H1 (cell line): ENCODE data around the gene PRKN. TPM values are rescaled to one million over a fixed set of nuclear protein-coding genes. Genes with fewer than 3 reads are reported as not detected.

ENCODE experiments used
- CTCF ChIA-PET: fragments of 300-600 bp; sonication (Branson Sonifier 250); formaldehyde crosslinking; loops from one replicate; lab custom pipeline; 2021; ENCODE audit not compliant: partially characterized antibody; lab: Charles Lee
- POLR2A ChIA-PET: fragments of 300-600 bp; sonication (Branson Sonifier 250); formaldehyde crosslinking; loops from one replicate; lab custom pipeline; 2021; ENCODE audit warnings: inconsistent platforms; ENCODE audit not compliant: partially characterized antibody; lab: Charles Lee
- DNase-seq, 2 experiments: peaks; one replicate each; pipeline versions ENCODE4 v3.0.0 to v3.0.0-alpha.2; 2010 to 2022; ENCODE audit warnings: low spot score in 2 of 2, low read depth in 1 of 2, mixed read lengths in 1 of 2
- FAIRE-seq: peaks from 2 replicates; lab custom pipeline; 2011; peaks lifted over from hg19 to GRCh38; lab: Jason Lieb, UNC
- H2AFZ ChIP-seq: 2 replicates; pipeline ENCODE4 v1.8.1; 2012; ENCODE audit warnings: low read length, inconsistent platforms
- H2AK5ac ChIP-seq: 2 replicates; pipeline ENCODE4 v1.6.1; 2013; ENCODE audit warnings: low read depth, low read length
- H2BK120ac ChIP-seq: replicated peaks from 2 replicates; pipeline ENCODE3; 2013; ENCODE audit warnings: low read depth, low read length, inconsistent platforms
- H2BK12ac ChIP-seq: 2 replicates; pipeline ENCODE4 v1.6.1; 2013; ENCODE audit warnings: low read depth, low read length
- H2BK15ac ChIP-seq: 2 replicates; pipeline ENCODE4 v1.6.1; 2013; ENCODE audit warnings: low read length
- H2BK20ac ChIP-seq: 2 replicates; pipeline ENCODE4 v1.6.1; 2013; ENCODE audit warnings: low read length
- H2BK5ac ChIP-seq: 2 replicates; pipeline ENCODE4 v1.6.1; 2013; ENCODE audit warnings: low read depth, low read length
- H3K14ac ChIP-seq: 2 replicates; pipeline ENCODE4 v1.6.1; 2013; ENCODE audit warnings: inconsistent platforms; ENCODE audit not compliant: insufficient read length
- H3K18ac ChIP-seq: 2 replicates; pipeline ENCODE4 v1.6.1; 2013; ENCODE audit warnings: low read length; ENCODE audit errors: extremely low read depth
- H3K23ac ChIP-seq: 2 replicates; pipeline ENCODE4 v1.6.1; 2013; ENCODE audit warnings: inconsistent platforms; ENCODE audit not compliant: insufficient read length
- H3K23me2 ChIP-seq: 2 replicates; pipeline ENCODE4 v1.6.1; 2013; ENCODE audit warnings: low read depth, low read length
- H3K27ac ChIP-seq: 2 replicates; pipeline ENCODE4 v1.6.1; 2011; ENCODE audit warnings: low read depth, low read length, inconsistent platforms
- H3K27me3 ChIP-seq, 4 experiments: replicated peaks in 1 of 4; 1 replicate in 1 of 4; 2 replicates in 3 of 4; pipeline versions ENCODE4 v1.6.1 to v1.8.1; 2011 to 2013; ENCODE audit warnings: low read length in 3 of 4, mild to moderate bottlenecking in 3 of 4, inconsistent platforms in 2 of 4, mixed read lengths in 2 of 4, moderate library complexity in 1 of 4; ENCODE audit not compliant: control insufficient read depth in 3 of 4, insufficient read depth in 3 of 4; ENCODE audit errors: extremely low read depth in 1 of 4
- H3K36me3 ChIP-seq, 4 experiments: 2 replicates each; pipeline versions ENCODE4 v1.6.1 to v1.8.1; 2011 to 2013; ENCODE audit warnings: mild to moderate bottlenecking in 4 of 4, low read length in 3 of 4, moderate library complexity in 2 of 4, control low read depth in 1 of 4, inconsistent platforms in 1 of 4; ENCODE audit not compliant: insufficient read depth in 4 of 4, control insufficient read depth in 2 of 4
- H3K4ac ChIP-seq: replicated peaks from 2 replicates; pipeline ENCODE3; 2013; ENCODE audit warnings: low read length, low read depth, mixed read lengths, inconsistent platforms; ENCODE audit not compliant: insufficient read length
- H3K4me1 ChIP-seq, 4 experiments: replicated peaks in 1 of 4; 1 replicate in 1 of 4; 2 replicates in 3 of 4; pipeline versions ENCODE4 v1.6.1 to v1.8.1; 2011 to 2013; ENCODE audit warnings: low read length in 3 of 4, inconsistent platforms in 2 of 4, mixed read lengths in 1 of 4; ENCODE audit not compliant: insufficient read depth in 4 of 4, control insufficient read depth in 3 of 4
- H3K4me2 ChIP-seq, 2 experiments: 2 replicates each; pipeline versions ENCODE4 v1.6.1 to v1.8.1; 2011 to 2013; ENCODE audit warnings: low read depth in 2 of 2, low read length in 2 of 2, control low read depth in 1 of 2, inconsistent platforms in 1 of 2, mild to moderate bottlenecking in 1 of 2; ENCODE audit not compliant: insufficient read depth in 1 of 2
- H3K4me3 ChIP-seq, 4 experiments: fragments of 200-600, 300-600 bp in 1 of 4; sonication (generic), shearing (Covaris generic), sonication (Bioruptor Twin) in 1 of 4; 2 replicates each; pipeline versions ENCODE4 v1.5.1 to v1.8.1; 2011 to 2016; ENCODE audit warnings: low read length in 4 of 4, low read depth in 3 of 4, control low read depth in 2 of 4, inconsistent platforms in 2 of 4, mild to moderate bottlenecking in 2 of 4, mixed read lengths in 1 of 4, moderate library complexity in 1 of 4; ENCODE audit not compliant: insufficient read depth in 2 of 4; ENCODE audit errors: extremely low read depth in 1 of 4
- H3K56ac ChIP-seq: replicated peaks from 2 replicates; pipeline ENCODE3; 2013; ENCODE audit warnings: low read depth, mild to moderate bottlenecking, mixed read lengths, low read length, inconsistent platforms; ENCODE audit not compliant: insufficient read length
- H3K79me1 ChIP-seq: 2 replicates; pipeline ENCODE4 v1.6.1; 2013; ENCODE audit warnings: low read depth, low read length, control low read depth
- H3K79me2 ChIP-seq, 2 experiments: 2 replicates each; pipeline versions ENCODE4 v1.6.1 to v1.8.1; 2012 to 2013; ENCODE audit warnings: low read length in 2 of 2, mild to moderate bottlenecking in 2 of 2, inconsistent platforms in 1 of 2; ENCODE audit not compliant: insufficient read depth in 2 of 2, control insufficient read depth in 1 of 2
- H3K9ac ChIP-seq, 4 experiments: replicated peaks in 1 of 4; 1 replicate in 1 of 4; 2 replicates in 3 of 4; pipeline versions ENCODE4 v1.6.1 to v1.8.1; 2011 to 2013; ENCODE audit warnings: low read depth in 3 of 4, low read length in 3 of 4, control low read depth in 2 of 4, mild to moderate bottlenecking in 2 of 4, moderate library complexity in 2 of 4, inconsistent platforms in 1 of 4; ENCODE audit errors: extremely low read depth in 1 of 4
- H3K9me3 ChIP-seq, 2 experiments: 2 replicates each; pipeline versions ENCODE4 v1.6.1 to v1.8.1; 2012 to 2013; ENCODE audit warnings: mild to moderate bottlenecking in 2 of 2, moderate library complexity in 2 of 2, control low read depth in 1 of 2, inconsistent platforms in 1 of 2, low read depth in 1 of 2, low read length in 1 of 2, mixed read lengths in 1 of 2; ENCODE audit not compliant: insufficient read depth in 2 of 2
- H4K20me1 ChIP-seq, 2 experiments: replicated peaks in 1 of 2; 2 replicates each; pipeline versions ENCODE3 to v1.8.1; 2011 to 2013; ENCODE audit warnings: inconsistent platforms in 2 of 2, low read length in 2 of 2, mild to moderate bottlenecking in 1 of 2; ENCODE audit not compliant: insufficient read depth in 2 of 2, control insufficient read depth in 1 of 2
- H4K5ac ChIP-seq: 2 replicates; pipeline ENCODE4 v1.6.1; 2013; ENCODE audit warnings: low read length, low read depth, mixed read lengths, inconsistent platforms; ENCODE audit not compliant: insufficient read length
- H4K8ac ChIP-seq: 2 replicates; pipeline ENCODE4 v1.8.0; 2013; ENCODE audit warnings: mild to moderate bottlenecking, moderate library complexity, low read length, inconsistent platforms; ENCODE audit not compliant: insufficient read depth; ENCODE audit errors: extremely low read depth
- H4K91ac ChIP-seq: replicated peaks from 2 replicates; pipeline ENCODE3; 2013; ENCODE audit warnings: low read length, mixed read lengths, inconsistent platforms; ENCODE audit not compliant: insufficient read length
- ATF2 ChIP-seq: IDR thresholded peaks from 2 replicates; pipeline ENCODE4 v1.6.1; 2012; ENCODE audit warnings: low read length, inconsistent platforms
- EP300 ChIP-seq, 2 experiments: IDR thresholded peaks; 1 replicate in 1 of 2; 2 replicates in 1 of 2; pipeline ENCODE4 v1.6.1; 2011 to 2012; ENCODE audit warnings: low read depth in 2 of 2, low read length in 2 of 2, mild to moderate bottlenecking in 2 of 2, borderline replicate concordance in 1 of 2, inconsistent platforms in 1 of 2, moderate library complexity in 1 of 2
- EZH2 ChIP-seq: fragments of 200-600 bp; sonication (generic); IDR thresholded peaks from 2 replicates; pipeline ENCODE4 v1.7.1; 2012; ENCODE audit warnings: low read depth, mild to moderate bottlenecking, moderate library complexity, low read length, inconsistent platforms; ENCODE audit not compliant: severe bottlenecking
- HDAC6 ChIP-seq: IDR thresholded peaks from one replicate; pipeline ENCODE4 v1.7.1; 2012; ENCODE audit warnings: low read depth, mild to moderate bottlenecking, inconsistent platforms, low read length, moderate library complexity
- JUN ChIP-seq: IDR thresholded peaks from 2 replicates; pipeline ENCODE4 v1.6.1; 2011; ENCODE audit warnings: low read depth, mild to moderate bottlenecking, improper control_type of control experiment, low read length
- KDM5A ChIP-seq: fragments of 200-600 bp; IDR thresholded peaks from 2 replicates; pipeline ENCODE4 v1.7.1; 2012; ENCODE audit warnings: mild to moderate bottlenecking, low read length, inconsistent platforms, mixed read lengths
- RAD21 ChIP-seq, 2 experiments: IDR thresholded peaks in 1 of 2; conservative IDR thresholded peaks in 1 of 2; 2 replicates each; pipeline ENCODE4 v1.6.1; 2011; ENCODE audit warnings: low read depth in 2 of 2, low read length in 2 of 2, improper control_type of control experiment in 1 of 2, inconsistent platforms in 1 of 2, mild to moderate bottlenecking in 1 of 2, moderate library complexity in 1 of 2
- SAP30 ChIP-seq: fragments of 300-600 bp; sonication (generic); IDR thresholded peaks from 2 replicates; pipeline ENCODE4 v1.7.1; 2012; ENCODE audit warnings: low read length, moderate library complexity, mild to moderate bottlenecking, inconsistent platforms; ENCODE audit not compliant: insufficient read depth, insufficient replicate concordance
- SIX5 ChIP-seq: IDR thresholded peaks from 2 replicates; pipeline ENCODE4 v1.6.1; 2011; ENCODE audit warnings: mild to moderate bottlenecking, low read depth, low read length
- SUZ12 ChIP-seq: fragments of 200-600 bp; sonication (generic); IDR thresholded peaks from 2 replicates; pipeline ENCODE4 v1.6.1; 2012; ENCODE audit warnings: mild to moderate bottlenecking, inconsistent platforms, low read length, moderate library complexity, mixed read lengths
- WGBS, 2 experiments: shearing (Covaris generic) in 1 of 2; methylation state at CpG; one replicate each; pipeline versions ENCODE4 v1.1.6 to v1.1.7; 2013 to 2015; ENCODE audit warnings: low lambda C conversion rate in 2 of 2, mixed read lengths in 2 of 2, inconsistent platforms in 1 of 2, low coverage in 1 of 2, missing lambda C conversion rate in 1 of 2; ENCODE audit not compliant: insufficient replicate concordance in 2 of 2, insufficient coverage in 1 of 2, insufficient read length in 1 of 2; ENCODE audit errors: extremely low coverage in 1 of 2, missing lambda C conversion rate in 1 of 2; 5-methylcytosine and 5-hydroxymethylcytosine counted together
- polyA plus RNA-seq, 7 experiments: library from polyadenylated mRNA; depleted of rRNA in 3 of 7; stranded (reverse) in 5 of 7; unstranded in 2 of 7; fragments of >200 nt in 5 of 7; fragments of 200-250 nt in 2 of 7; gene quantifications; 1 replicate in 5 of 7; 2 replicates in 1 of 7; 4 replicates in 1 of 7; pipeline versions ENCODE4 v1.2.1 to v1.2.3, GENCODE V29; 2011 to 2013; ENCODE audit warnings: missing spikeins in 2 of 7, mixed read lengths in 2 of 7
- total RNA-seq: library from RNA; stranded (reverse); fragmentation: NEBNext Ultra II Directional; extraction: Animal tissue kit (Norgen Biotek cat#: 25700); gene quantifications from 2 replicates; pipeline ENCODE4 v1.2.1, GENCODE V29; 2021
- TF ChIP-seq, protein P1 (sequence below): IDR thresholded peaks from 2 replicates; pipeline ENCODE4 v1.6.1; 2011; ENCODE audit warnings: low read length, improper control_type of control experiment

The PRKN gene
- total and polyA plus RNA-seq, 2 of the 8 experiments (the other 6 are each of a cell fraction or from before 2014, with no cell fraction given): 0.13 to 0.29 TPM

GRCh38 chr6:162639951-162640350 lies 87.6 kb downstream of the PRKN start:
- H3K4me1 ChIP-seq: no peaks in the 10 kb centered on the region
- TF ChIP-seq SIX5: no peak
- TF ChIP-seq RAD21 (IDR thresholded peaks at IDR 0.05 in 1 of 2, conservative IDR thresholded peaks at IDR 0.05 in 1 of 2; ENCODE audit: low read depth in 2 of 2, low read length in 2 of 2): no peak
- no peak for TF ChIP-seq ATF2
- no peak for TF ChIP-seq JUN
- TF ChIP-seq HDAC6: no peak
- no peak for TF ChIP-seq SAP30
- TF ChIP-seq EP300 (IDR thresholded peaks at IDR 0.05; ENCODE audit: borderline replicate concordance in 1 of 2, low read depth in 2 of 2, low read length in 2 of 2): no peak
- TF ChIP-seq SUZ12: no peak
- TF ChIP-seq KDM5A: no peak
- TF ChIP-seq EZH2: no peak
- TF ChIP-seq, protein P1, sequence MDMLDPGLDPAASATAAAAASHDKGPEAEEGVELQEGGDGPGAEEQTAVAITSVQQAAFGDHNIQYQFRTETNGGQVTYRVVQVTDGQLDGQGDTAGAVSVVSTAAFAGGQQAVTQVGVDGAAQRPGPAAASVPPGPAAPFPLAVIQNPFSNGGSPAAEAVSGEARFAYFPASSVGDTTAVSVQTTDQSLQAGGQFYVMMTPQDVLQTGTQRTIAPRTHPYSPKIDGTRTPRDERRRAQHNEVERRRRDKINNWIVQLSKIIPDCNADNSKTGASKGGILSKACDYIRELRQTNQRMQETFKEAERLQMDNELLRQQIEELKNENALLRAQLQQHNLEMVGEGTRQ: no peak

More at GRCh38 chr6:162639951-162640350, 87.6 kb downstream of the PRKN start:
- Histone ChIP-seq H3K79me2 (no peaks in the 10 kb centered on the region), H2BK12ac (no peak overlapping the region), H3K18ac (no peak overlapping the region), H4K5ac (no peak overlapping the region), H3K14ac (no peak overlapping the region), H2BK20ac (no peak overlapping the region), H3K4me2 (no peak overlapping the region), H3K23ac (no peak overlapping the region), H2BK120ac (no peak overlapping the region), H3K23me2 (no peaks in the 10 kb centered on the region), H2BK15ac (no peak overlapping the region), H2AK5ac (no peak overlapping the region), H3K27me3 (no peaks in the 10 kb centered on the region), H3K56ac (no peak overlapping the region), H3K4me3 (no peak overlapping the region), H3K27ac (no peak overlapping the region), H3K9me3 (no peaks in the 10 kb centered on the region), H2AFZ (no peak overlapping the region), H3K4ac (no peak overlapping the region), H3K9ac (no peak overlapping the region), H4K8ac (no peak overlapping the region), H3K79me1 (no peaks in the 10 kb centered on the region), H3K36me3 (no peaks in the 10 kb centered on the region), H4K91ac (no peak overlapping the region), H2BK5ac (no peak overlapping the region), H4K20me1 (no peaks in the 10 kb centered on the region)
- 79% methylated on average over 2 of the region's 2 CpGs; no CpG with 5 or more reads in 1 of the 2 experiments for WGBS, 2 experiments
- ChIA-PET POLR2A (no interaction called here), CTCF (no interaction called here)
- DNase-seq (no peak), FAIRE-seq (no peak)
